Measurements from ENCODE around the gene IDS.

GRCh38 chrX:149531599-149531998 lies 26.5 kb upstream of the IDS start:
- TF ChIP-seq RFX5 (IDR thresholded peaks at IDR 0.05; ENCODE audit: borderline replicate concordance, low read depth, low read length) (no peak), ZNF274 (IDR thresholded peaks at IDR 0.05; ENCODE audit: borderline replicate concordance, extremely low read depth, low read length) (no peak), CTCF (IDR thresholded peaks at IDR 0.05; ENCODE audit: control extremely low read depth in 1 of 3, insufficient read depth in 1 of 3, low read depth in 1 of 3, low read length in 3 of 3) (no peak), RAD21 (IDR thresholded peaks at IDR 0.05 in 1 of 2, conservative IDR thresholded peaks at IDR 0.05 in 1 of 2; ENCODE audit: low read depth in 2 of 2, low read length in 2 of 2) (no peak), POLR2AphosphoS5 (IDR thresholded peaks at IDR 0.05; ENCODE audit: low read depth, low read length) (no peak), JUND (IDR thresholded peaks at IDR 0.05; ENCODE audit: low read length) (no peak)

Measured in H1 (cell line).